ENCODE measurements around the gene CHSY3.
A peak's percentile ranks its signal among the peaks of the same experiment; 100 is the strongest.

The CHSY3 gene

DNA sequence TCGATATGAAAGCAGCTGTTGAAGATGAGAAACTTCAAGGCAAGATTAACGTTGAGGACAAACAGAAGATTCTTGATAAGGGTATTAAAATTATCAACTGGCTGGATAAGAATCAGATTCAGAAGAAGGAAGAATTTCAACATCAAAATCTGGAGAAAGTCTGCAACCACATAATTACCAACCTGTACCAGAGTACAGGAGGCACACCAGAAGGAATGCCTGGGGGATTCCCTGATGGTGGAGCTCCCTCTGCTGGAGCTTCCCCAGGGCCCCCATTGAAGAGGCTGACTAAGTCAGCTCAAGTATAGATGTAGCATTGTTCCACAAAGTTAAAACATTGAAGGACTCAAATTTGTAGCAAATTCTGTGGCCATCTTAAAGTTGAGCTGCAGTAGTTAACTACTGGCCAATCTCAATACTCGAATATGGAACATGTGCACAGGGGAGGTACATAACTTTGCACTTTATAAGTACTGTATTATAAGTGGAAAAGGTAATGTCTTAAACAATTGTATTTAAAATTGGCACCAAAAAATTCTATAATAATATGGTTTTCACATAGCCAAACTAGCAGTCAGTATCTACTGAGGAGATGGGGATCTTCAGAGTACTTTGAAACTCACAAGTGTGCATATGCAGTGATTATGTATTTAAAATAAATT lies 237.5 kb downstream of the CHSY3 start:
- Histone ChIP-seq H3K27ac (no peak overlapping the region), H3K4me3 (ENCODE audit: low read depth, low read length) (no peak overlapping the region), H3K36me3 (replicated peaks) (no peaks in the 10 kb centered on the region), H3K27me3 (replicated peaks) (no peaks in the 10 kb centered on the region)
- in situ Hi-C loops (cut with HindIII; ENCODE audit: low pct_ligation_motif_present, low sequenced_read_pairs): no loop called here
- TF ChIP-seq, protein P1, sequence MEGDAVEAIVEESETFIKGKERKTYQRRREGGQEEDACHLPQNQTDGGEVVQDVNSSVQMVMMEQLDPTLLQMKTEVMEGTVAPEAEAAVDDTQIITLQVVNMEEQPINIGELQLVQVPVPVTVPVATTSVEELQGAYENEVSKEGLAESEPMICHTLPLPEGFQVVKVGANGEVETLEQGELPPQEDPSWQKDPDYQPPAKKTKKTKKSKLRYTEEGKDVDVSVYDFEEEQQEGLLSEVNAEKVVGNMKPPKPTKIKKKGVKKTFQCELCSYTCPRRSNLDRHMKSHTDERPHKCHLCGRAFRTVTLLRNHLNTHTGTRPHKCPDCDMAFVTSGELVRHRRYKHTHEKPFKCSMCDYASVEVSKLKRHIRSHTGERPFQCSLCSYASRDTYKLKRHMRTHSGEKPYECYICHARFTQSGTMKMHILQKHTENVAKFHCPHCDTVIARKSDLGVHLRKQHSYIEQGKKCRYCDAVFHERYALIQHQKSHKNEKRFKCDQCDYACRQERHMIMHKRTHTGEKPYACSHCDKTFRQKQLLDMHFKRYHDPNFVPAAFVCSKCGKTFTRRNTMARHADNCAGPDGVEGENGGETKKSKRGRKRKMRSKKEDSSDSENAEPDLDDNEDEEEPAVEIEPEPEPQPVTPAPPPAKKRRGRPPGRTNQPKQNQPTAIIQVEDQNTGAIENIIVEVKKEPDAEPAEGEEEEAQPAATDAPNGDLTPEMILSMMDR (IDR thresholded peaks at IDR 0.05; ENCODE audit: low read depth, low read length, missing control alignments): peak; percentile 95
- DNase-seq: peak; percentile 42

DNA sequence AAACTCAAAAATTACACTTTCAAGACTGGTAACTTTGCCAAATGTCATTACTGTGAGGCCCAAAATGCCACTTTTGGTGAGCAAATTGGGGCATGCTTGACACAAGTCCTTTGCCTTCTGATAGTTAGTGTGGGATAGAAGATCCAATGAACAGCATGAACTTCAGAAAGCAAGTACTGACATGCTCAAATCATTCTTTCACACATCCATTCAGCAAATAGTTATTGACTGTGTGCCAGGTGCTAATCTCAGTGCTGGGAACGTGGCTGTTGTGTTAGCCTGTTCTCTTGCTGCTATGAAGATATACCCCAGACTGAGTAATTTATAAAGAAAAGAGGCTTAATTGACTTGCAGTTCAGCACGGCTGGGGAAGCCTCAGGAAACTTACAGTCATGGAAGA lies 247.0 kb downstream of the CHSY3 start:
- H3K36me3 ChIP-seq (replicated peaks): no peaks in the 10 kb centered on the region
- TF ChIP-seq, protein P1 (IDR thresholded peaks at IDR 0.05; ENCODE audit: low read depth, low read length, missing control alignments): no peak
- no peak overlapping the region for H3K4me3 ChIP-seq (ENCODE audit: low read depth, low read length)
- no peak for DNase-seq
- H3K27ac ChIP-seq: no peak overlapping the region
- in situ Hi-C loops (cut with HindIII; ENCODE audit: low pct_ligation_motif_present, low sequenced_read_pairs): no loop called here
- H3K27me3 ChIP-seq (replicated peaks): no peaks in the 10 kb centered on the region

DNA sequence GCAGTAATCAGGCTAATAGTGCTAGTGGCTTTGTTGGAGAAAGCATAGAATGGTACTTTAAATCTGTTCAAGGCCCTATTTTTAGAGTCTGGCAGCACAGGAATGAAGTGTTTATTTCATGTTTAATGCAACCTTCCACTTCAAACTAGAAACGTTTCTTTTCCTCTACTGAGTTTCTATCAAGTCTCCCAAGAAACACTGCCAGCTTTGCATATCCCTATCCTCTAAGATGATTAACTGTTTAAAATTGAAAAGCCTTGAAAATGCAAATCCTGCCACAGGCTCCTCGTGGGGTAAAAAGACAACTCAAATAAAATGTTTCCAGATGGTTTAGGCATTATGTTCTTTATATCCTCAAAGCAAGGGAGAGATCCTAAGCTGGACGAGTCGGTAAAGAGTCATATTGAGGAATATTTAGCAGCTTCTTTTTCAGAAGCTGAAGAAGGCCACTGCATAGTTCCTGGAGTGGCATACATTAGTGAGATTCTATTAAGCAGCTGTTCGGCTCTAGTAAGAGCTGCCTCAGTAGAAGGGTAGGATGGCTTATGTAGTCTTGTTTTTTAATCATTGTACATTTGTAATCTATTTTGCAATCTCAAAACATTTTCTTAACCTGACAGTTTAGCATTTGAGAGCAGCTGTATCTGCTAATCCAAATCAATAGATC lies 251.2 kb downstream of the CHSY3 start:
- Histone ChIP-seq H3K27me3 (replicated peaks) (no peaks in the 10 kb centered on the region), H3K27ac (no peak overlapping the region), H3K4me3 (ENCODE audit: low read depth, low read length) (no peak overlapping the region), H3K36me3 (replicated peaks) (no peaks in the 10 kb centered on the region)
- DNase-seq: no peak
- in situ Hi-C loops (cut with HindIII; ENCODE audit: low pct_ligation_motif_present, low sequenced_read_pairs): no loop called here
- TF ChIP-seq, protein P1 (IDR thresholded peaks at IDR 0.05; ENCODE audit: low read depth, low read length, missing control alignments): no peak

DNA sequence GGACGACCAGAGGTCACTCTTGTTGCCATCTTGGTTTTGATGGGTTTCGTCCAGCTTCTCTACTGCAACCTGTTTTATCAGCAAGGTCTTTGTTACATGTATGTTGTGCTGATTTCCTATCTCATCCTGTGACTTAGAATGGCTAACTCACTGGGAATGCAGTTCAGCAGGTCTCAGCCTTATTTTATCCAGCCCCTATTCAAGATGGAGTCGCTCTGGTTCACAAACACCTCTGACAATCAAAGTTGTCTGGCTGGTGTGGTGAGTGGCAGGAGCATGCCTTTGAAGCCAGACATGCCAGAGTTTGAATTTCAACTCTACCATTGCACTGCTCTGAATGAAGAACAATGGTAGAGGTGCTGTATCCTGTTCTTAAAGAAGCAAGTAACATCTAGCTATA lies 253.8 kb downstream of the CHSY3 start:
- no peak overlapping the region for H3K4me3 ChIP-seq (ENCODE audit: low read depth, low read length)
- H3K36me3 ChIP-seq (replicated peaks): no peaks in the 10 kb centered on the region
- no peak for DNase-seq
- no peaks in the 10 kb centered on the region for H3K27me3 ChIP-seq (replicated peaks)
- no peak overlapping the region for H3K27ac ChIP-seq
- TF ChIP-seq, protein P1 (IDR thresholded peaks at IDR 0.05; ENCODE audit: low read depth, low read length, missing control alignments): no peak
- in situ Hi-C loops (cut with HindIII; ENCODE audit: low pct_ligation_motif_present, low sequenced_read_pairs): no loop called here

DNA sequence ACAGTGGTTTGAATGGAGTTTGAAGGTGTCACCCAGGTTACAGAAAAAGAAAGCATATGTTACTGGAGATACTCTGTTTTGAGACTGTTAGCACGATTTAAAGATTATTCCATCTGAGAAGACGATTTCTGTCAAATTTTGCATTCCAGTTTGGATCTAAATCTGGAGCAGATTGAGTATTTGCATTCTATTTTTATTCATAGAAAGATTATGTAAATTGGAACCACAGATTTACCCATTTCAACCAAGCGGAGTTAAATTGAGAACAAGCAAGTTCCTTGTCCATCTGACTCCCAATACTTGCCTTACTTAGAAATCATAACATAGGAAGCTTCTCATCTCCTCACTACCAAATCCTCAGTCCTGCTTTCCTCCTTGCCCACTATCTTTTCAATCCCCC lies 255.7 kb downstream of the CHSY3 start:
- TF ChIP-seq, protein P1 (IDR thresholded peaks at IDR 0.05; ENCODE audit: low read depth, low read length, missing control alignments): no peak
- H3K27ac ChIP-seq: no peak overlapping the region
- H3K27me3 ChIP-seq (replicated peaks): no peaks in the 10 kb centered on the region
- H3K4me3 ChIP-seq (ENCODE audit: low read depth, low read length): no peak overlapping the region
- DNase-seq: no peak
- in situ Hi-C loops (cut with HindIII; ENCODE audit: low pct_ligation_motif_present, low sequenced_read_pairs): no loop called here
- H3K36me3 ChIP-seq (replicated peaks): no peaks in the 10 kb centered on the region
